Measurements from ENCODE around the gene CBFA2T3.
"Not testable (repeated sequence)": the region's sequence is repeated elsewhere in the genome, so short reads cannot be mapped to it uniquely, and the experiment has no call there.

CBFA2T3 gene

GRCh38 chr16:88893127-88893968, 83.7 kb downstream of the CBFA2T3 start:
- H3K27me3 Mint-ChIP-seq = no peaks in the 10 kb centered on the region
- no peaks in the 10 kb centered on the region for H3K9me3 Mint-ChIP-seq (ENCODE audit: low read depth)
- no peaks in the 10 kb centered on the region for H3K36me3 Mint-ChIP-seq
- no peak overlapping the region for H3K27ac Mint-ChIP-seq
- no peaks in the 10 kb centered on the region for H3K4me1 Mint-ChIP-seq (ENCODE audit: low read depth)
- H3K4me3 Mint-ChIP-seq = no peak overlapping the region

GRCh38 chr16:88892065-88892464, 84.9 kb downstream of the CBFA2T3 start:
- H3K4me3 Mint-ChIP-seq = no peak overlapping the region
- no peaks in the 10 kb centered on the region for H3K4me1 Mint-ChIP-seq (ENCODE audit: low read depth)
- H3K27ac Mint-ChIP-seq = no peak overlapping the region
- H3K9me3 Mint-ChIP-seq (ENCODE audit: low read depth) = no peaks in the 10 kb centered on the region
- no peaks in the 10 kb centered on the region for H3K27me3 Mint-ChIP-seq
- H3K36me3 Mint-ChIP-seq = no peaks in the 10 kb centered on the region

GRCh38 chr16:88891083-88891482, 85.9 kb downstream of the CBFA2T3 start:
- no peak overlapping the region for H3K4me3 Mint-ChIP-seq
- no peak overlapping the region for H3K27ac Mint-ChIP-seq
- no peaks in the 10 kb centered on the region for H3K27me3 Mint-ChIP-seq
- H3K4me1 Mint-ChIP-seq (ENCODE audit: low read depth) = no peaks in the 10 kb centered on the region
- no peaks in the 10 kb centered on the region for H3K9me3 Mint-ChIP-seq (ENCODE audit: low read depth)
- no peaks in the 10 kb centered on the region for H3K36me3 Mint-ChIP-seq

- H3K36me3 Mint-ChIP-seq; H3K4me1 Mint-ChIP-seq (ENCODE audit: low read depth); H3K27me3 Mint-ChIP-seq; H3K27ac Mint-ChIP-seq; H3K4me3 Mint-ChIP-seq; H3K9me3 Mint-ChIP-seq (ENCODE audit: low read depth): not testable (repeated sequence)
Observed at GRCh38 chr16:88889702-88890352, 87.2 kb downstream of the CBFA2T3 start.

GRCh38 chr16:88888461-88889387, 88.3 kb downstream of the CBFA2T3 start:
- Mint-ChIP-seq H3K9me3 (ENCODE audit: low read depth) (no peaks in the 10 kb centered on the region), H3K36me3 (no peaks in the 10 kb centered on the region), H3K4me3 (no peak overlapping the region), H3K4me1 (ENCODE audit: low read depth) (no peaks in the 10 kb centered on the region), H3K27ac (no peak overlapping the region), H3K27me3 (no peaks in the 10 kb centered on the region)

GRCh38 chr16:88888057-88888456, 89.0 kb downstream of the CBFA2T3 start:
- Mint-ChIP-seq H3K9me3 (ENCODE audit: low read depth) (no peaks in the 10 kb centered on the region), H3K4me1 (ENCODE audit: low read depth) (no peaks in the 10 kb centered on the region), H3K4me3 (no peak overlapping the region), H3K27ac (no peak overlapping the region), H3K36me3 (no peaks in the 10 kb centered on the region), H3K27me3 (no peaks in the 10 kb centered on the region)

GRCh38 chr16:88886845-88887521, 90.0 kb downstream of the CBFA2T3 start:
- Mint-ChIP-seq H3K27me3 (no peaks in the 10 kb centered on the region), H3K4me3 (no peak overlapping the region), H3K36me3 (no peaks in the 10 kb centered on the region), H3K4me1 (ENCODE audit: low read depth) (peaks cover 1% of the 10 kb centered on the region), H3K27ac (no peak overlapping the region), H3K9me3 (ENCODE audit: low read depth) (no peaks in the 10 kb centered on the region)

- no peaks in the 10 kb centered on the region for H3K36me3 Mint-ChIP-seq
- peaks cover 1% of the 10 kb centered on the region for H3K4me1 Mint-ChIP-seq (ENCODE audit: low read depth)
- no peaks in the 10 kb centered on the region for H3K27me3 Mint-ChIP-seq
- no peak overlapping the region for H3K27ac Mint-ChIP-seq
- H3K4me3 Mint-ChIP-seq = no peak overlapping the region
- H3K9me3 Mint-ChIP-seq (ENCODE audit: low read depth) = no peaks in the 10 kb centered on the region
Observed at GRCh38 chr16:88886420-88886844, 90.6 kb downstream of the CBFA2T3 start.

GRCh38 chr16:88885693-88886280, 91.2 kb downstream of the CBFA2T3 start:
- Mint-ChIP-seq H3K4me1 (ENCODE audit: low read depth) (peaks cover 1% of the 10 kb centered on the region), H3K9me3 (ENCODE audit: low read depth) (no peaks in the 10 kb centered on the region), H3K27ac (no peak overlapping the region), H3K27me3 (no peaks in the 10 kb centered on the region), H3K36me3 (no peaks in the 10 kb centered on the region), H3K4me3 (no peak overlapping the region)

- no peaks in the 10 kb centered on the region for H3K36me3 Mint-ChIP-seq
- no peak overlapping the region for H3K27ac Mint-ChIP-seq
- peaks cover 1% of the 10 kb centered on the region for H3K4me1 Mint-ChIP-seq (ENCODE audit: low read depth)
- no peaks in the 10 kb centered on the region for H3K9me3 Mint-ChIP-seq (ENCODE audit: low read depth)
- H3K4me3 Mint-ChIP-seq = no peak overlapping the region
- no peaks in the 10 kb centered on the region for H3K27me3 Mint-ChIP-seq
Observed at GRCh38 chr16:88884569-88885271, 92.3 kb downstream of the CBFA2T3 start.

- no peaks in the 10 kb centered on the region for H3K27me3 Mint-ChIP-seq
- no peak overlapping the region for H3K27ac Mint-ChIP-seq
- no peaks in the 10 kb centered on the region for H3K36me3 Mint-ChIP-seq
- H3K9me3 Mint-ChIP-seq (ENCODE audit: low read depth) = no peaks in the 10 kb centered on the region
- peaks cover 1% of the 10 kb centered on the region for H3K4me1 Mint-ChIP-seq (ENCODE audit: low read depth)
- no peak overlapping the region for H3K4me3 Mint-ChIP-seq
Observed at GRCh38 chr16:88883946-88884345, 93.1 kb downstream of the CBFA2T3 start.

- no peaks in the 10 kb centered on the region for H3K9me3 Mint-ChIP-seq (ENCODE audit: low read depth)
- H3K36me3 Mint-ChIP-seq = no peaks in the 10 kb centered on the region
- H3K27me3 Mint-ChIP-seq = no peaks in the 10 kb centered on the region
- H3K27ac Mint-ChIP-seq = no peak overlapping the region
- H3K4me3 Mint-ChIP-seq = no peak overlapping the region
- peaks cover 1% of the 10 kb centered on the region for H3K4me1 Mint-ChIP-seq (ENCODE audit: low read depth)
Observed at GRCh38 chr16:88883117-88883895, 93.7 kb downstream of the CBFA2T3 start.

GRCh38 chr16:88882358-88883030, 94.5 kb downstream of the CBFA2T3 start:
- H3K27ac Mint-ChIP-seq = no peak overlapping the region
- no peaks in the 10 kb centered on the region for H3K9me3 Mint-ChIP-seq (ENCODE audit: low read depth)
- no peak overlapping the region for H3K4me3 Mint-ChIP-seq
- peaks cover 1% of the 10 kb centered on the region for H3K4me1 Mint-ChIP-seq (ENCODE audit: low read depth)
- H3K27me3 Mint-ChIP-seq = no peaks in the 10 kb centered on the region
- no peaks in the 10 kb centered on the region for H3K36me3 Mint-ChIP-seq
